ENCODE data around the gene TIAM1. TPM values are rescaled to one million over a fixed set of nuclear protein-coding genes. Genes with fewer than 3 reads are reported as not detected.

Gene TIAM1, protein sequence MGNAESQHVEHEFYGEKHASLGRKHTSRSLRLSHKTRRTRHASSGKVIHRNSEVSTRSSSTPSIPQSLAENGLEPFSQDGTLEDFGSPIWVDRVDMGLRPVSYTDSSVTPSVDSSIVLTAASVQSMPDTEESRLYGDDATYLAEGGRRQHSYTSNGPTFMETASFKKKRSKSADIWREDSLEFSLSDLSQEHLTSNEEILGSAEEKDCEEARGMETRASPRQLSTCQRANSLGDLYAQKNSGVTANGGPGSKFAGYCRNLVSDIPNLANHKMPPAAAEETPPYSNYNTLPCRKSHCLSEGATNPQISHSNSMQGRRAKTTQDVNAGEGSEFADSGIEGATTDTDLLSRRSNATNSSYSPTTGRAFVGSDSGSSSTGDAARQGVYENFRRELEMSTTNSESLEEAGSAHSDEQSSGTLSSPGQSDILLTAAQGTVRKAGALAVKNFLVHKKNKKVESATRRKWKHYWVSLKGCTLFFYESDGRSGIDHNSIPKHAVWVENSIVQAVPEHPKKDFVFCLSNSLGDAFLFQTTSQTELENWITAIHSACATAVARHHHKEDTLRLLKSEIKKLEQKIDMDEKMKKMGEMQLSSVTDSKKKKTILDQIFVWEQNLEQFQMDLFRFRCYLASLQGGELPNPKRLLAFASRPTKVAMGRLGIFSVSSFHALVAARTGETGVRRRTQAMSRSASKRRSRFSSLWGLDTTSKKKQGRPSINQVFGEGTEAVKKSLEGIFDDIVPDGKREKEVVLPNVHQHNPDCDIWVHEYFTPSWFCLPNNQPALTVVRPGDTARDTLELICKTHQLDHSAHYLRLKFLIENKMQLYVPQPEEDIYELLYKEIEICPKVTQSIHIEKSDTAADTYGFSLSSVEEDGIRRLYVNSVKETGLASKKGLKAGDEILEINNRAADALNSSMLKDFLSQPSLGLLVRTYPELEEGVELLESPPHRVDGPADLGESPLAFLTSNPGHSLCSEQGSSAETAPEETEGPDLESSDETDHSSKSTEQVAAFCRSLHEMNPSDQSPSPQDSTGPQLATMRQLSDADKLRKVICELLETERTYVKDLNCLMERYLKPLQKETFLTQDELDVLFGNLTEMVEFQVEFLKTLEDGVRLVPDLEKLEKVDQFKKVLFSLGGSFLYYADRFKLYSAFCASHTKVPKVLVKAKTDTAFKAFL (N-terminal part only)
- total RNA-seq = 100 to 1,000 TPM in 1 of 4 donors, 10 to 100 TPM in 3; 51.0 to 105 (median 85.6) TPM

DNA sequence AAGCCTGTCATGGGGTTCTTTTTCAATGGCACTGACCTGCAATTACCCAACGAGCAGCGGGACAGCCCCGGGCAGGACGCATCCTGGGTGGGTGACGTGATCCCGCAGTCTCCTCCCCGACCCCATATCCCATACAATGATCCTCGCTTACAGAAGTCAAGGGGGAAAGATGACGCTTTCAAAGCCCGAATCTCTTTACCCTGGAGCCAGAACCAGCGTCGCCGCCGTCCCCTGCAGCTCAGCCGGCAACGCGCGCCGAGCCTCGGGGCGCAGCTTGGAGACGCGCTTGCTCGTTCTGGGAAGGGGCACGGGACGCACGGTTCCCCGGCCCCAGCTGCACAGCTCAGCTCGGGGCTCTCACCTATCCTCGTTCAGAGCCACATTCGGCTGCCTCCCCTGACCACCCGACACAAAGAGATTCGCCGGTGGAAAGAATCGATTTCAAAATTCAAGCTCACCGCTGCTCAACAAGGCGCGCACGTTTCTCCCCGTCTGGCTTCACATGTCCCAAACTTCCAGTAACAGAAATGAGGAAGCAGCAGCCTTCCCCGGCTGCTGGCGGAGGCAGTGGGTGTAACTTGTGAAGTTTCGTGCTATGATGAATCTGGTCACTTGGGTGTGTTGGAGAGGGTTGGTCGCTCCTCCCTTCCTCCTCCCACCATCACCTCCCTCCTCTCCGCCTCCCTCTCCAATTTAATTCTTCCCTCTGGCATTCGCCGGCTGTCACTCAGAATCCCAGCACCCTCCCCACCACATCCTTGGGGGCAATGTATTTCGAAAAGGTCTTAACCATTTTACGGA lies at the start of gene TIAM1:
TIAM1 (minus strand) TSS at position 582 of the 801 bp plus-strand sequence. CDS start 77,289 bp downstream, outside the sequence.
- Histone ChIP-seq H3K27me3 (peaks cover 0 to 29% (median 0%) of the 10 kb centered on the region in 4 donors), H3K4me3 (peak within 1 kb of the TSS; percentile 51 to 75 (median 66)), H3K36me3 (no peaks in the 10 kb centered on the region), H3K27ac (peak within 1 kb of the TSS; percentile 85 to 90 (median 88)), H3K9me3 (no peaks in the 10 kb centered on the region), H3K4me1 (peaks cover 0 to 58% (median 3%) of the 10 kb centered on the region in 3 donors)
- intact Hi-C loops (cut with DNase I) = no loop called here
- DNase-seq = no peak
- WGBS, 2 donors = 1% methylated on average over 36 to 40 of the region's 49 CpGs
- TF ChIP-seq POLR2A (IDR thresholded peaks at IDR 0.05) = peak in 3 of 4 donors; percentile 62 to 86 (median 75)
- TF ChIP-seq, protein P1, sequence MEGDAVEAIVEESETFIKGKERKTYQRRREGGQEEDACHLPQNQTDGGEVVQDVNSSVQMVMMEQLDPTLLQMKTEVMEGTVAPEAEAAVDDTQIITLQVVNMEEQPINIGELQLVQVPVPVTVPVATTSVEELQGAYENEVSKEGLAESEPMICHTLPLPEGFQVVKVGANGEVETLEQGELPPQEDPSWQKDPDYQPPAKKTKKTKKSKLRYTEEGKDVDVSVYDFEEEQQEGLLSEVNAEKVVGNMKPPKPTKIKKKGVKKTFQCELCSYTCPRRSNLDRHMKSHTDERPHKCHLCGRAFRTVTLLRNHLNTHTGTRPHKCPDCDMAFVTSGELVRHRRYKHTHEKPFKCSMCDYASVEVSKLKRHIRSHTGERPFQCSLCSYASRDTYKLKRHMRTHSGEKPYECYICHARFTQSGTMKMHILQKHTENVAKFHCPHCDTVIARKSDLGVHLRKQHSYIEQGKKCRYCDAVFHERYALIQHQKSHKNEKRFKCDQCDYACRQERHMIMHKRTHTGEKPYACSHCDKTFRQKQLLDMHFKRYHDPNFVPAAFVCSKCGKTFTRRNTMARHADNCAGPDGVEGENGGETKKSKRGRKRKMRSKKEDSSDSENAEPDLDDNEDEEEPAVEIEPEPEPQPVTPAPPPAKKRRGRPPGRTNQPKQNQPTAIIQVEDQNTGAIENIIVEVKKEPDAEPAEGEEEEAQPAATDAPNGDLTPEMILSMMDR (IDR thresholded peaks at IDR 0.05) = no peak

DNA sequence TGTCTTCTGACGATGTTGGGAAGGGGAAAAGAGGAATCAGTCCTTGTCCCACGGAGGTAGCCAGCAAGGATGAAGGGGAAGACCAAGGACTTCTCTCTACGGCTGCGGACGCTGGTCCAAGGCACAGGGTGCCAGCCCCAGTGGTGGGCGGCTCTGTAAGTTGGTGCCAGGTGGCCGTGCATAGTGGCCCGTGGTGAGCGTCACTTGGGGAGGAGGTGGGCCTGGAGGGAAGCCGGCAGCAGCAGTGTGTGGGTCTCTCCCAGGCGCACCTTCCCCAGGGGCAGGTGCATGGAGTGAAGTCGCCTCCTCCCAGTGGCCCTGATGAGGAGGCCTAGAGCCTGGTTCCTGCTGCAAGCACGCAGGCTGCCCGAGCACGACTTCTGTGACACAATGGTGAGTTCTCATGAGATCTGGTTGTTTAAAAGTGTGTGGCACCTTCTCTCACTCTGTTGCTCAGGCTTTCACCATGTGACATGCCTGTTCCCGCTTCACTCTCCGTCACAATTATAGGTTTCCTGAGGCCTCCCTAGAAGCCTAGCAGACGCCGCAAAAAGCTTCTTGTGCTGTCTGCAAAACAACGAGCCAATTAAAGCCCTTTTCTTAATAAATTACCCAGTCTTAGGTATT lies 43.6 kb upstream of the TIAM1 start:
- Histone ChIP-seq H3K9me3 (no peaks in the 10 kb centered on the region), H3K27ac (no peak overlapping the region), H3K4me1 (no peaks in the 10 kb centered on the region), H3K4me3 (no peak overlapping the region), H3K27me3 (no peaks in the 10 kb centered on the region), H3K36me3 (no peaks in the 10 kb centered on the region)
- intact Hi-C loops (cut with DNase I) = no loop called here
- WGBS, 2 donors = 67 to 77% methylated on average over 3 to 9 of the region's 20 CpGs
- no peak for DNase-seq
- no peak for TF ChIP-seq POLR2A (IDR thresholded peaks at IDR 0.05)
- TF ChIP-seq, protein P1 (IDR thresholded peaks at IDR 0.05) = no peak

DNA sequence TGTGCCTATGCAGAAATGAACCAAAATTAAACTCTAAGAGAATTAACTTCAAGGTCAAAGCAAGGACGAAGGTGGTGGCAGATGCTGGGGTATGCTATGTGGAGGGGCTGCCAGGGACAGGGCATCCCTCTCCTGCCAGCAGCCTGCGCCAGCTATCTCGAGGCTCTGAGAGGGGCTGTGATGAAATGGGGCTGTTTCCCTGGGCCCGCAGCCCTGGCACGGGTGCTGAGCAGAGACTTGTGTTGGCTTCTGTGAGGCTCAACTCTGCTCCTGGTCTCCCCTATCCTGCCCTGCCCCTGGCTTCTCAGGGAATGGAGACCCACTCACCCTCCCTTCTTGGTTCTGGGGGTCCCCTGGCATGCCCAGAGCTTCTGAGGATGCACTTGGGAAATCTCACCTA lies 41.9 kb upstream of the TIAM1 start:
- H3K4me3 ChIP-seq = no peak overlapping the region
- H3K36me3 ChIP-seq = no peaks in the 10 kb centered on the region
- no peak for DNase-seq
- TF ChIP-seq, protein P1 (IDR thresholded peaks at IDR 0.05) = no peak
- TF ChIP-seq POLR2A (IDR thresholded peaks at IDR 0.05) = no peak
- H3K9me3 ChIP-seq = no peaks in the 10 kb centered on the region
- WGBS, 2 donors = 62 to 71% methylated on average over 3 to 5 of the region's 5 CpGs
- intact Hi-C loops (cut with DNase I) = no loop called here
- no peaks in the 10 kb centered on the region for H3K4me1 ChIP-seq
- H3K27ac ChIP-seq = no peak overlapping the region
- no peaks in the 10 kb centered on the region for H3K27me3 ChIP-seq

DNA sequence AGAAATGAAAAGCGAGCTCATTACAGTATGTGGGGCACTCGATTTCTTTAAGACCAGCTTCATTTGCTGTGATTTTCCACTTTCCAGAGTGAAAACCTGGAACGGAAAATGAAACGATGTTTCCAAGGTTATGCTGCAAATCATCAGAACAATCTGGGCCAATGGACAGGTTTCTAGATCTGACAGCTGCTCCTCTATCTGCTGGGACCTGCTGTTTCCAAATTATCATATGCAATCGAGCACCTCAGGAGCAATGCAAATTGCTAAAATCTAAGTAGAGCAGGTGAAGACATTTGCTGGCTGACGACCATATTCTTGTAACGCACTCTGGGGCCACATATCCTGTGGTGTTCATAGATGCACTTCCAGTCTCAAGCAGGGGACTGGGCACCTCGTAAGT lies 39.7 kb upstream of the TIAM1 start:
- no peak overlapping the region for H3K27ac ChIP-seq
- DNase-seq = no peak
- intact Hi-C loops (cut with DNase I) = no loop called here
- no peak for TF ChIP-seq POLR2A (IDR thresholded peaks at IDR 0.05)
- TF ChIP-seq, protein P1 (IDR thresholded peaks at IDR 0.05) = no peak
- no peak overlapping the region for H3K4me3 ChIP-seq
- 76 to 92% methylated on average over 8 of the region's 8 CpGs for WGBS, 2 donors
- H3K36me3 ChIP-seq = no peaks in the 10 kb centered on the region
- H3K9me3 ChIP-seq = no peaks in the 10 kb centered on the region
- no peaks in the 10 kb centered on the region for H3K4me1 ChIP-seq
- H3K27me3 ChIP-seq = no peaks in the 10 kb centered on the region
